ENCODE data around the gene ABCA10. TPM values are rescaled to one million over a fixed set of nuclear protein-coding genes. Genes with fewer than 3 reads are reported as not detected.

The ABCA10 gene
- polyA plus RNA-seq, 1 experiment, result 0.31 TPM

DNA sequence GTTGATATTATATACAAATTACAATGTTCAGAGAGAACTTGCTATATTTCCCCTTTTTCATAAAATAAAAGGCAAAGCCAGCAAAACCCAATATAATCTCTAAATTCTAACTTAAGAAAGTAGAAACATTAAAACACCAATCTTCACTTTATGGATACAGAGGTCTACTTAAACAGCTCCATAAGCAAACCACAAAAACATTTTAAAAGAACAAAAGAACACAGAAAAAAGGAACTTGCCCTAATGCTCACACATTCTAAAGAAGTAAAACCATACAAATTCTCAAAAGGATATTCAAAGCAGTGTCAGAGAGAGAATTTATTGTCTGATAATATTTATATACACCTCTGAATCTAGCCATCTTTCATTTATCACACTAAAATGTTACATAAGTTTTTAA lies 606 bp downstream of the ABCA10 start:
- Histone ChIP-seq H3K27me3 (ENCODE audit: control insufficient read depth, insufficient read depth, low read length) (no peaks in the 10 kb centered on the region), H3K4me3 (ENCODE audit: low read depth, low read length) (no peak overlapping the region), H3K36me3 (ENCODE audit: control insufficient read depth, insufficient read depth, low read length) (no peaks in the 10 kb centered on the region)
- no peak for DNase-seq (ENCODE audit: low read depth)
- TF ChIP-seq, protein P1, sequence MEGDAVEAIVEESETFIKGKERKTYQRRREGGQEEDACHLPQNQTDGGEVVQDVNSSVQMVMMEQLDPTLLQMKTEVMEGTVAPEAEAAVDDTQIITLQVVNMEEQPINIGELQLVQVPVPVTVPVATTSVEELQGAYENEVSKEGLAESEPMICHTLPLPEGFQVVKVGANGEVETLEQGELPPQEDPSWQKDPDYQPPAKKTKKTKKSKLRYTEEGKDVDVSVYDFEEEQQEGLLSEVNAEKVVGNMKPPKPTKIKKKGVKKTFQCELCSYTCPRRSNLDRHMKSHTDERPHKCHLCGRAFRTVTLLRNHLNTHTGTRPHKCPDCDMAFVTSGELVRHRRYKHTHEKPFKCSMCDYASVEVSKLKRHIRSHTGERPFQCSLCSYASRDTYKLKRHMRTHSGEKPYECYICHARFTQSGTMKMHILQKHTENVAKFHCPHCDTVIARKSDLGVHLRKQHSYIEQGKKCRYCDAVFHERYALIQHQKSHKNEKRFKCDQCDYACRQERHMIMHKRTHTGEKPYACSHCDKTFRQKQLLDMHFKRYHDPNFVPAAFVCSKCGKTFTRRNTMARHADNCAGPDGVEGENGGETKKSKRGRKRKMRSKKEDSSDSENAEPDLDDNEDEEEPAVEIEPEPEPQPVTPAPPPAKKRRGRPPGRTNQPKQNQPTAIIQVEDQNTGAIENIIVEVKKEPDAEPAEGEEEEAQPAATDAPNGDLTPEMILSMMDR (IDR thresholded peaks at IDR 0.05; ENCODE audit: insufficient read depth, low read depth, low read length), result no peak
- ChIA-PET POLR2A (no interaction called here), CTCF (no interaction called here)

DNA sequence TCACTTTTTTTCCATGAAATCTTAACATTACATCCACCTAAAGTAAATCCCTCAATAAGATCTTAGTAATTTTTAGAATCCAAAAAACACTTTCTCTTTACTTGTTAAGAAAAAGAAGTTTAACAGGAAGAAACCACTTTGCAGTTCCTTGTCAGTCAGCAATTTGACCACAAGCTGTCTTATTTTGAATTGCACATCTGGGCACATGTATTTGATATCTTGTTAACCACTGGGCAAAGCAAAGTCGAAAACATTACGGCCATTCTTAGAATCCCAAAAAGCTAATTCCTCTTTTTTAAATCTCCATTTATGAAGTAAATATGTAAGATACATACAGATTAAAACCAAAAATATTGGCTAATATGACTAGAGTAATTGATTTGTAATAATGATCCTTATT lies 1.1 kb downstream of the ABCA10 start:
- Histone ChIP-seq H3K4me3 (ENCODE audit: low read depth, low read length) (no peak overlapping the region), H3K36me3 (ENCODE audit: control insufficient read depth, insufficient read depth, low read length) (no peaks in the 10 kb centered on the region), H3K27me3 (ENCODE audit: control insufficient read depth, insufficient read depth, low read length) (no peaks in the 10 kb centered on the region)
- POLR2A ChIA-PET, result no interaction called here
- no peak for DNase-seq (ENCODE audit: low read depth)
- TF ChIP-seq, protein P1 (IDR thresholded peaks at IDR 0.05; ENCODE audit: insufficient read depth, low read depth, low read length), result no peak
- CTCF ChIA-PET, result no interaction called here

DNA sequence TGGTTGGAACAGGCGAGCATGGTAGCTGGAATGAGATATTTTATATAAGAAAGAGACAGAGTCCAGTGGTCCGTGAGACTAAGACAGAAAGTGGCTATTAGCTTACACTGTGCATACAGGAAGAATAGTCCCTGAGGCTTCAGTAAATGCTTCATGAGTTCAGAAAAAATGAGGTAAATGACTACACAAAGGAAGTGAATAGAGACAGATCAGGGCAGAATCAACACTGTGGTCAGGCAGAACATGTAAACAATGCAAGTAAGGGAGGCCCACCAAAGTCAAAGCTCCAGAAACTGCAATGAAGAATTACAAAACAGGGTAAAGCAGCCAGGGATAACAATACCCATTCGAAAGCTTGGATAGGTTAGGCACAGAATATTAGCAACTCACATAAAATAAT lies 4.8 kb downstream of the ABCA10 start:
- ChIA-PET POLR2A (no interaction called here), CTCF (interaction anchor here (1.3 kb wide), 1 partner anchor 11 kb away, joined by 3 read pairs; no protein-coding TSS in a partner anchor)
- Histone ChIP-seq H3K36me3 (ENCODE audit: control insufficient read depth, insufficient read depth, low read length) (no peaks in the 10 kb centered on the region; the same call in 1 of the 2 replicates), H3K4me3 (ENCODE audit: low read depth, low read length) (no peak overlapping the region), H3K27me3 (ENCODE audit: control insufficient read depth, insufficient read depth, low read length) (no peaks in the 10 kb centered on the region)
- TF ChIP-seq, protein P1 (IDR thresholded peaks at IDR 0.05; ENCODE audit: insufficient read depth, low read depth, low read length), result no peak
- DNase-seq (ENCODE audit: low read depth), result no peak

DNA sequence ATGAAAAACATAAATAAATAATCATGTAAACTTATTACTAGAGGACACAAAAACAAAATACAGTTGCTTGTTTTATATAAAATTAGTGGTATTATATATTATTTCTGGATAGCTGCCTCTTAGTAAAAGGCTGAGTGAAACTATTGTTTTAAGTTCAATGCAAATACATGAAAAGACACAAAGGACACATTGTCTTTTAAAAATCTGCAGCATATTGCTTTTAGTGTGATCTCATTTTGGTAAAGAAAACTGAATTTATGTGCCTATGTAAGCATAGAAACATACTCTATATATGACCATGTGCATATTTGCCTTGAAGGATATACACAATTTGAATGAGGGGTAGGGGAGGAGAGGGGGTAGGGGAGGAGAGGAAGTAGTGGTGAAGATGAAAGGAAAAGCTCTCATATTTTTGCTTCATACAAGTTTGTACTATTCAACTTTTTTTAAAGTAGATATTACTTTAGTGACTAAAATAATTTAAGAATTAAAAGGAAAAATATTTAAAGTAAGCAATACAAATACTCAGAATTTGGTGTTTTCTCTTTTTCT lies 5.8 kb downstream of the ABCA10 start:
- no peaks in the 10 kb centered on the region; the same call in 1 of the 2 replicates for H3K36me3 ChIP-seq (ENCODE audit: control insufficient read depth, insufficient read depth, low read length)
- no peak for DNase-seq (ENCODE audit: low read depth)
- H3K27me3 ChIP-seq (ENCODE audit: control insufficient read depth, insufficient read depth, low read length), result no peaks in the 10 kb centered on the region
- TF ChIP-seq, protein P1 (IDR thresholded peaks at IDR 0.05; ENCODE audit: insufficient read depth, low read depth, low read length), result no peak
- ChIA-PET CTCF (no interaction called here), POLR2A (no interaction called here)
- H3K4me3 ChIP-seq (ENCODE audit: low read depth, low read length), result no peak overlapping the region

DNA sequence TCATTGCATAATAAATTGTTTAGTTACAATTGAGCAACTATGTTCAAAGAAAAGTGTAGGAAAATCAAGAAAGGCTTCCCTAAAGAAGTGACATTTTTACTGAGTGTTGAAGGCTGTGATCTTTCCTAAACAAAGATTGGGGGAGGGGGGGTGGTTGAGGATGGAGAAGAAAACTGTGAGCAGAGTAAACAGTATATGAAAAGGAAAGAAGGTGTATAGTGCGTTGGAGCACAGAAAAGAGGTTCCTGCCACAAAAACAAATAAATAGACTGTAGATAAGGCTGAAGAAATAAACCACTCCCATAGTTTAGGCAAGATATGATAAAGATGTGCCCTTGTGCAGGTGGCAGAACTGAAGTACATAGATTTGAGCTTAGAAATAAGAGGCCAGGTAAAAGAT lies 8.5 kb downstream of the ABCA10 start:
- Histone ChIP-seq H3K4me3 (ENCODE audit: low read depth, low read length) (no peak overlapping the region), H3K27me3 (ENCODE audit: control insufficient read depth, insufficient read depth, low read length) (no peaks in the 10 kb centered on the region), H3K36me3 (ENCODE audit: control insufficient read depth, insufficient read depth, low read length) (no peaks in the 10 kb centered on the region; the same call in 1 of the 2 replicates)
- DNase-seq (ENCODE audit: low read depth), result no peak
- TF ChIP-seq, protein P1 (IDR thresholded peaks at IDR 0.05; ENCODE audit: insufficient read depth, low read depth, low read length), result no peak
- CTCF ChIA-PET, result no interaction called here
- POLR2A ChIA-PET, result no interaction called here
